AG09319 (cell line): ENCODE measurements around the gene MRPL18.

Experiments
- DNase-seq: peaks from one replicate; pipeline ENCODE4 v3.0.0-alpha.2; 2010; ENCODE audit warnings: low read depth; ENCODE audit errors: extremely low read depth
- CTCF ChIP-seq: IDR thresholded peaks from 2 replicates; pipeline ENCODE4 v1.5.1; 2011; ENCODE audit warnings: low read depth, mild to moderate bottlenecking, inconsistent platforms, low read length, moderate library complexity

The MRPL18 gene

GRCh38 chr6:159826004-159826403 lies 35.7 kb downstream of the MRPL18 start:
- no peak for TF ChIP-seq CTCF
- no peak for DNase-seq

GRCh38 chr6:159826968-159827647 lies 36.8 kb downstream of the MRPL18 start:
- DNase-seq: no peak
- TF ChIP-seq CTCF: no peak

GRCh38 chr6:159828074-159828473 lies 37.8 kb downstream of the MRPL18 start:
- no peak for DNase-seq
- no peak for TF ChIP-seq CTCF

GRCh38 chr6:159829526-159829925 lies 39.3 kb downstream of the MRPL18 start:
- DNase-seq: no peak

GRCh38 chr6:159830501-159831372 lies 40.5 kb downstream of the MRPL18 start:
- no peak for TF ChIP-seq CTCF
- DNase-seq: no peak

More at GRCh38 chr6:159829526-159829925, 39.3 kb downstream of the MRPL18 start:
- no peak for TF ChIP-seq CTCF

GRCh38 chr6:159831373-159831679 lies 41.1 kb downstream of the MRPL18 start:
- no peak for TF ChIP-seq CTCF
- DNase-seq: no peak

- no peak for DNase-seq
- TF ChIP-seq CTCF: no peak
These were observed 42.7 kb downstream of the MRPL18 start for GRCh38 chr6:159832946-159833345.
